Measurements from ENCODE around the gene OSMR.
A peak's percentile ranks its signal among the peaks of the same experiment; 100 is the strongest.

Gene OSMR

GRCh38 chr5:38845526-38846378 is at the start of gene OSMR:
Gene OSMR (plus strand): TSS chr5:38846012. CDS start chr5:38869045, 23,033 bp downstream.
- DNase-seq (ENCODE audit: low spot score): no peak

- no peak for DNase-seq (ENCODE audit: low spot score)
Observed at GRCh38 chr5:38796742-38797108, 49.1 kb upstream of the OSMR start.

- DNase-seq (ENCODE audit: low spot score): no peak
Observed at GRCh38 chr5:38797838-38798237, 48.0 kb upstream of the OSMR start.

GRCh38 chr5:38799556-38800377 is 46.0 kb upstream of the OSMR start:
- no peak for DNase-seq (ENCODE audit: low spot score)

GRCh38 chr5:38800515-38800914 is 45.3 kb upstream of the OSMR start:
- DNase-seq (ENCODE audit: low spot score): no peak

- no peak for DNase-seq (ENCODE audit: low spot score)
Observed at GRCh38 chr5:38802125-38802524, 43.7 kb upstream of the OSMR start.

GRCh38 chr5:38803246-38803645 is 42.6 kb upstream of the OSMR start:
- DNase-seq (ENCODE audit: low spot score): no peak

- DNase-seq (ENCODE audit: low spot score): no peak
Observed at GRCh38 chr5:38806775-38807258, 39.0 kb upstream of the OSMR start.

GRCh38 chr5:38807570-38808483 is 38.0 kb upstream of the OSMR start:
- DNase-seq (ENCODE audit: low spot score): no peak

GRCh38 chr5:38808666-38809343 is 37.0 kb upstream of the OSMR start:
- DNase-seq (ENCODE audit: low spot score): no peak

- peak; percentile 73 for DNase-seq (ENCODE audit: low spot score)
Observed at GRCh38 chr5:38809388-38810359, 36.1 kb upstream of the OSMR start.

- no peak for DNase-seq (ENCODE audit: low spot score)
Observed at GRCh38 chr5:38814879-38815278, 30.9 kb upstream of the OSMR start.

- no peak for DNase-seq (ENCODE audit: low spot score)
Observed at GRCh38 chr5:38816083-38817030, 29.5 kb upstream of the OSMR start.

GRCh38 chr5:38821679-38822078 is 24.1 kb upstream of the OSMR start:
- DNase-seq (ENCODE audit: low spot score): no peak

- no peak for DNase-seq (ENCODE audit: low spot score)
Observed at GRCh38 chr5:38823503-38823902, 22.3 kb upstream of the OSMR start.

- DNase-seq (ENCODE audit: low spot score): no peak
Observed at GRCh38 chr5:38824821-38825220, 21.0 kb upstream of the OSMR start.

- DNase-seq (ENCODE audit: low spot score): no peak
Observed at GRCh38 chr5:38825494-38825893, 20.3 kb upstream of the OSMR start.

GRCh38 chr5:38827525-38827924 is 18.3 kb upstream of the OSMR start:
- DNase-seq (ENCODE audit: low spot score): no peak

GRCh38 chr5:38830521-38831051 is 15.2 kb upstream of the OSMR start:
- DNase-seq (ENCODE audit: low spot score): no peak

All from LoVo (cell line).